OCI-LY3 (cell line): Measurements from ENCODE around the gene KRT73.

Source experiments
- H2AFZ ChIP-seq: fragments of 200-600, 300-600 bp; shearing (Covaris generic); 2 replicates; pipeline ENCODE4 v1.6.0; 2014; ENCODE audit warnings: antibody characterized with exemption, low read depth, low read length
- H3K27ac ChIP-seq: fragments of 200-600, 300-600 bp; sonication (generic); 2 replicates; pipeline ENCODE4 v1.5.1; 2014; ENCODE audit warnings: mild to moderate bottlenecking, low read length, moderate library complexity, mixed read lengths
- H3K27me3 ChIP-seq: fragments of 200-600, 300-600 bp; sonication (generic); 2 replicates; pipeline ENCODE4 v1.6.1; 2014; ENCODE audit warnings: low read depth, low read length, mixed read lengths
- H3K36me3 ChIP-seq: fragments of 200-600, 300-600 bp; sonication (generic); replicated peaks from 2 replicates; pipeline ENCODE3; 2014; ENCODE audit warnings: low read depth, low read length, mixed read lengths
- H3K4me1 ChIP-seq: fragments of 300-600, 200-600 bp; sonication (generic); 2 replicates; pipeline ENCODE4 v1.6.1; 2014; ENCODE audit warnings: low read length, mixed read lengths
- H3K4me2 ChIP-seq: fragments of 200-600, 300-600 bp; sonication (generic); 2 replicates; pipeline ENCODE4 v1.6.1; 2014; ENCODE audit warnings: low read length, mixed read lengths
- H3K4me3 ChIP-seq: fragments of 300-600, 200-600 bp; sonication (generic); 2 replicates; pipeline ENCODE4 v1.5.1; 2014; ENCODE audit warnings: antibody characterized with exemption, mild to moderate bottlenecking, low read length, moderate library complexity
- H3K79me2 ChIP-seq: fragments of 300-600, 200-600 bp; shearing (Covaris generic); 2 replicates; pipeline ENCODE4 v1.6.1; 2014; ENCODE audit warnings: mild to moderate bottlenecking, low read length, mixed read lengths
- H3K9ac ChIP-seq: fragments of 300-600, 200-600 bp; shearing (Covaris generic); 2 replicates; pipeline ENCODE4 v1.6.0; 2014; ENCODE audit warnings: mild to moderate bottlenecking, low read length, moderate library complexity
- H3K9me3 ChIP-seq: fragments of 200-600, 300-600 bp; shearing (Covaris generic); 2 replicates; pipeline ENCODE4 v1.6.1; 2014; ENCODE audit warnings: low read length, mixed read lengths; ENCODE audit not compliant: insufficient read depth
- H4K20me1 ChIP-seq: fragments of 200-600, 300-600 bp; sonication (generic); 2 replicates; pipeline ENCODE4 v1.6.1; 2016; ENCODE audit warnings: low read length, mixed read lengths; ENCODE audit not compliant: insufficient read depth
- EZH2phosphoT487 ChIP-seq: fragments of 200-600 bp; shearing (Covaris generic); IDR thresholded peaks from 2 replicates; pipeline ENCODE4 v1.6.1; 2018; ENCODE audit warnings: antibody characterized with exemption, mixed run types, low read depth
- TF ChIP-seq, protein P1 (sequence below): fragments of 200-600, 300-600 bp; sonication (generic); IDR thresholded peaks from 2 replicates; pipeline ENCODE4 v1.5.1; 2014; ENCODE audit warnings: antibody characterized with exemption, low read length, low read depth

Gene KRT73

DNA sequence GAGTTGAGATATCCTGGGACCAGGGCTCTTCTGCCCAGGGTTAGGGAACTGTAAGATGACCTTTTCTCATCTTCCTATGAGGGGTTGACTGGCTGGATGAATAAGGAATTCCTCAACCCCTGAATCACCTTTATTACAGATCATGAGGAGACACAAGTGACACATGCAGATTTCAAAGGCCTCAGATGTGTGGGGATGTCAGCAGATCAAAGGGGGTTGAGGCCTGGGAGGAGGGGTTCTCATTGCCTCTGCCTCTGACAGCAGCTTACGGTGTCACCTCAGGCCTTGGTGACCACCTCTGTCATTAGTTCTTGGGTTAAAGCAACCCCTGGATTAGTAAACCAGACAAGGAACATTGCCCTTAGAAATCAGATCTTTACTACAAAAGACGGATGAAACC is 15.0 kb downstream of the KRT73 start:
- no peaks in the 10 kb centered on the region for H3K4me1 ChIP-seq
- TF ChIP-seq, protein P1, sequence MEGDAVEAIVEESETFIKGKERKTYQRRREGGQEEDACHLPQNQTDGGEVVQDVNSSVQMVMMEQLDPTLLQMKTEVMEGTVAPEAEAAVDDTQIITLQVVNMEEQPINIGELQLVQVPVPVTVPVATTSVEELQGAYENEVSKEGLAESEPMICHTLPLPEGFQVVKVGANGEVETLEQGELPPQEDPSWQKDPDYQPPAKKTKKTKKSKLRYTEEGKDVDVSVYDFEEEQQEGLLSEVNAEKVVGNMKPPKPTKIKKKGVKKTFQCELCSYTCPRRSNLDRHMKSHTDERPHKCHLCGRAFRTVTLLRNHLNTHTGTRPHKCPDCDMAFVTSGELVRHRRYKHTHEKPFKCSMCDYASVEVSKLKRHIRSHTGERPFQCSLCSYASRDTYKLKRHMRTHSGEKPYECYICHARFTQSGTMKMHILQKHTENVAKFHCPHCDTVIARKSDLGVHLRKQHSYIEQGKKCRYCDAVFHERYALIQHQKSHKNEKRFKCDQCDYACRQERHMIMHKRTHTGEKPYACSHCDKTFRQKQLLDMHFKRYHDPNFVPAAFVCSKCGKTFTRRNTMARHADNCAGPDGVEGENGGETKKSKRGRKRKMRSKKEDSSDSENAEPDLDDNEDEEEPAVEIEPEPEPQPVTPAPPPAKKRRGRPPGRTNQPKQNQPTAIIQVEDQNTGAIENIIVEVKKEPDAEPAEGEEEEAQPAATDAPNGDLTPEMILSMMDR: no peak
- no peak for TF ChIP-seq EZH2phosphoT487
- no peak overlapping the region for H3K4me2 ChIP-seq
- no peak overlapping the region for H3K9ac ChIP-seq
- H3K27ac ChIP-seq: no peak overlapping the region
- no peaks in the 10 kb centered on the region for H4K20me1 ChIP-seq
- H3K9me3 ChIP-seq: no peaks in the 10 kb centered on the region
- H3K79me2 ChIP-seq: no peaks in the 10 kb centered on the region
- no peak overlapping the region for H3K4me3 ChIP-seq
- no peak overlapping the region for H2AFZ ChIP-seq
- H3K36me3 ChIP-seq: no peaks in the 10 kb centered on the region
- peaks cover 19% of the 10 kb centered on the region for H3K27me3 ChIP-seq

DNA sequence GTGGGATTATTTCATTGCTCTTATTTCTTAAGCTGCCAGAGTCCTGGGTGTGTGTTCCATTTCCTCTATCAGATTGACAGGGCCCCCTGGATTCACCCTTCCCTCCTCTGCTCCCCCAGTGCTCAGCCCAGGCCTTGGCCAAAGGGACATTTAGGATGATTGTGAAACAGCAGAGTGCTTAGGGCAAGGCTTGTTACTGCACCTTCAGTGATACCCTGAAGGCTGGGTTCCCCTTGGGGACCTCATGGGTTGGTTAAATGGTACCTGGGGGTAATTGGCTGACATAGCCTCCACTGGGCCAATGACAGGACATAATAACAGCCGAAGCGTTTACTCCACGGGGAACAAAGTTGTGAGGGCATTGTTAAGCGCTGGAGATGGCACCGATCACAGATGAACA is 15.8 kb downstream of the KRT73 start:
- Histone ChIP-seq H2AFZ (no peak overlapping the region), H3K36me3 (no peaks in the 10 kb centered on the region), H4K20me1 (no peaks in the 10 kb centered on the region), H3K4me3 (no peak overlapping the region), H3K4me1 (no peaks in the 10 kb centered on the region), H3K9me3 (no peaks in the 10 kb centered on the region), H3K9ac (no peak overlapping the region), H3K27ac (no peak overlapping the region), H3K79me2 (no peaks in the 10 kb centered on the region), H3K27me3 (peaks cover 26% of the 10 kb centered on the region), H3K4me2 (no peak overlapping the region)
- TF ChIP-seq, protein P1: no peak
- no peak for TF ChIP-seq EZH2phosphoT487

DNA sequence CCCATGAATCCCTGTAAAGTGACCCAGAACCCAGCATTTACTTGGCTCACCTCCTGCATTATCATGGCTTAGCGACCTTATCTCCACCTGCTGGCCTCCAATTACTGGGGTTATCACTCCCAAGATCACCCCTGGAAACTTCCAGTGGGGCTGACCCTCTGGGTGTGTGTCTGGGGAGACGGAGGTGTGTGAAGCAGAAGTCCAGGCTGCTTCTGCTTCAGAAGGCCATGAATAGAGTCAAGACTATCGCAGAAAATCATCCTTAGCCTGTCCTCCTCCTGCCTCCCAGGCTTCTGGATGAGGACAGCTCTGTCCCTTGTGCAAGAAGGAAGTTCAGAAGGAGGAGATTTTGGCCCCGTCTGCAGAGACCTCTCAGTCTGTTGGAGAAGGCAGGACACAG is 16.7 kb downstream of the KRT73 start:
- TF ChIP-seq, protein P1: no peak
- no peak for TF ChIP-seq EZH2phosphoT487
- Histone ChIP-seq H3K4me1 (no peaks in the 10 kb centered on the region), H3K27me3 (peaks cover 27% of the 10 kb centered on the region), H3K4me2 (no peak overlapping the region), H3K79me2 (no peaks in the 10 kb centered on the region), H3K36me3 (no peaks in the 10 kb centered on the region), H3K4me3 (no peak overlapping the region), H3K27ac (no peak overlapping the region), H3K9ac (no peak overlapping the region), H2AFZ (no peak overlapping the region), H3K9me3 (no peaks in the 10 kb centered on the region), H4K20me1 (no peaks in the 10 kb centered on the region)

DNA sequence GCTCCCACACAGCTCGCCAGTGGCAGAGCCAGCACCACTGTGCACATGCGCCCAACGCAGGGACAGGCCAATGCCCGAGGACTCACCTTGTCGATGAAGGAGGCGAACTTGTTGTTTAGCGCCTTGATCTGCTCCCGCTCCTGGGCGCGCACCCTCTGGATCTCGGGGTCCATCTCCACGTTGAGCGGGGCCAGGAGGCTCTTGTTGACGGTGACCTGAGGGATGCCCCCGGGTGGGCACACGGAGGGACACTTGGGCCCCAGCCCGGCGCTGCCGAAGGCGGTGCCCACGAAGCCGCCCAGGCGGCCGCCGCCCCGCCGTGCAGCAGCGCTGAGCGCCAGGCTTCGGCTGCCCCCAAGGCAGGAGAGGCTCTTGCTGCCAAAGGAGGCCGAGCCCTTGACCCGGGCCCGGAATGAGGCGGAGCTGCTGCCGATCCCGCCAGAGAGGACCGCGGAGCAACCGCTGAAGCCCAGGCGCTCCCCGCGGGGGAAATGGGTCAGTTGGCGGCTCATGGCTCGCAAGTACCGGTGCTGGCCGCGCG is 17.3 kb downstream of the KRT73 start, which contains the start of gene KRT72:
TSS of gene KRT72 (minus strand) at position 523 of the 541 bp plus-strand sequence. CDS start at position 512, 11 bp downstream.
- Histone ChIP-seq H2AFZ (no peak within 1 kb of the TSS), H3K9ac (no peak within 1 kb of the TSS), H3K4me1 (no peaks in the 10 kb centered on the region), H3K9me3 (no peaks in the 10 kb centered on the region), H3K27ac (no peak within 1 kb of the TSS), H4K20me1 (no peaks in the 10 kb centered on the region), H3K4me2 (no peak within 1 kb of the TSS), H3K79me2 (no peaks in the 10 kb centered on the region), H3K27me3 (peaks cover 28% of the 10 kb centered on the region), H3K4me3 (no peak within 1 kb of the TSS), H3K36me3 (no peaks in the 10 kb centered on the region)
- TF ChIP-seq, protein P1: no peak
- TF ChIP-seq EZH2phosphoT487: no peak
